Central memory CD4-positive, alpha-beta T cell (primary cell): ENCODE measurements around the gene LKAAEAR1.
A peak's percentile ranks its signal among the peaks of the same experiment; 100 is the strongest.
"Not testable (repeated sequence)": the region's sequence is repeated elsewhere in the genome, so short reads cannot be mapped to it uniquely, and the experiment has no call there.

Experiments used
- DNase-seq: peaks from one replicate; pipeline ENCODE4 v3.0.0; 2022

LKAAEAR1 gene

DNA sequence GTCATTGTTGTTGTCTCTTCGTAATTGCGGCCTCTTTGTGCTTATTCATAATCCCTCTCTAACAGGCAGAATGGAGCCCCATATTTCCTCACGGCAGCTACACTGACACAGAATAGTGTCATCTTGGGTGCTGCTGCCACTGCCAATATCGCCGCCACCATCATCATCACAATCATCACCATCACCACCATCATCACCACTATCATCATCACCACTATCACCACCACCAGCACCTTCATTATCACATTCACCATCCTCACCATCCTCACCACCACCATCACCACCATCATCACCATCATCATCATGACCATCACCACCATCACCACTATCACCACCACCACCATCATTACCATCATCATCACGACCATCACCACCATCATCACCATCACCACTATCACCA is 12.3 kb upstream of the LKAAEAR1 start:
- no peak for DNase-seq

DNA sequence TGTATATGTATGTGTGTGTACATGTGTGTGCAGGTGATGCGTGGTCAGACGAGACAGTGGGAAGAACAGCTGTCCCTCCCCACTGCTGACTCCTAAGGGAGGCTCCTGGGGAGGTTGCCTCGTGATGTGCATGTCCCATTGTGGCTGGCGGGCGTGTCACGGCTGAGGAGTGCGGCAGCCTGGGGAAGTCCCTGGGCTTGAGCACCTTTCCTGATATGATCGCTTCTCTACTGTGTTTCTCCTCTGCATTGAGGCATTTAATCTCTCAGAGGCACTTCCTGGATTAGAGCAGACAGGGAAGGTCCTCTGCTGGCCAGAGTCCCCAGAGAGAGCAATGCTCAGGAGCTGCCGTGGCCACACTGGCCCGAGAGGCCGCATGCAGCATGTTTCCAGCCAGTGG is 11.7 kb upstream of the LKAAEAR1 start:
- no peak for DNase-seq

DNA sequence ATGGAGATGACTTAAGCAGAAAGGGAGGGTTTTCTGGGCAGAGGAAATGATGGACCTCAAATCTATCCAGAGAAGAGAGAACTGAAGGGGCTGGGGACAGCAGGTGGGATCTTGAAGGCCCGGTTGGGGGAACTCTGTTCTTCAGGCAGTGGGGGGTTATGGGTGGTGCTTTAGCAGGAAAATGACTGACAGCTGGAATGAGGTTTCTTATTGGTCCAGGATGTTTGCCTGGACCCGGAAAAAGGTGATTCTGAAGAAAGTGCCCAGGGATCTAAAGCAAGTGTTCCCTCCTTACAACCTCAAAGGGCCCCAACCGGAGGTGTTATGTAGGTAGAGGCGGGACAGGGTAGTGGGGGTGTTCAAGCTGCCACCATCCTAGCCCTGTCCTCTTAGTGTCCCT is 11.3 kb upstream of the LKAAEAR1 start:
- no peak for DNase-seq

DNA sequence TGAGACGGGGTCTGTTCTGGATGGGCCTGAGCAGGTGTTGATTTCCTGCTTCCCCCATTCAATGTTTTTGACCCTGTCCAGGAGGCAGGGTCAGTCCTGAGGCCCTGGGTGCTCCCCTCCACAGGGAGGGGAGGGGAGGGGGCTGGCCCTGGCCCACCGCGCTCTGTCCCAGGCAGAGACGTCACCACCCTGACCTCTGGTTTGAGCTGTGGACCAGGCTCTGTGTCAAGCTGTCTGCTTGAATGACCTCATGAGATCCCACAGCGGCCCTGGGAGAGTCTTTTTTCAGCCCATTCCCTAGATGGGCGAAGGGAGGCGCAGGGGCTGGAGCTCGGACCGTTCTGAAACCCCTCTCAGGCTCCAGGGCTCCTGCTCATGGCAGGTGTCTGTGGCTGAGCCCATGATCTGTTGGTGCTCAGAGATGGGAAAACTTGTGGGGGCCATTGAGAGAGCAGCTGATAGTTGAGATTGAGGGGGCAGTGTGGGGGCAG is 8.9 kb upstream of the LKAAEAR1 start:
- no peak for DNase-seq

DNA sequence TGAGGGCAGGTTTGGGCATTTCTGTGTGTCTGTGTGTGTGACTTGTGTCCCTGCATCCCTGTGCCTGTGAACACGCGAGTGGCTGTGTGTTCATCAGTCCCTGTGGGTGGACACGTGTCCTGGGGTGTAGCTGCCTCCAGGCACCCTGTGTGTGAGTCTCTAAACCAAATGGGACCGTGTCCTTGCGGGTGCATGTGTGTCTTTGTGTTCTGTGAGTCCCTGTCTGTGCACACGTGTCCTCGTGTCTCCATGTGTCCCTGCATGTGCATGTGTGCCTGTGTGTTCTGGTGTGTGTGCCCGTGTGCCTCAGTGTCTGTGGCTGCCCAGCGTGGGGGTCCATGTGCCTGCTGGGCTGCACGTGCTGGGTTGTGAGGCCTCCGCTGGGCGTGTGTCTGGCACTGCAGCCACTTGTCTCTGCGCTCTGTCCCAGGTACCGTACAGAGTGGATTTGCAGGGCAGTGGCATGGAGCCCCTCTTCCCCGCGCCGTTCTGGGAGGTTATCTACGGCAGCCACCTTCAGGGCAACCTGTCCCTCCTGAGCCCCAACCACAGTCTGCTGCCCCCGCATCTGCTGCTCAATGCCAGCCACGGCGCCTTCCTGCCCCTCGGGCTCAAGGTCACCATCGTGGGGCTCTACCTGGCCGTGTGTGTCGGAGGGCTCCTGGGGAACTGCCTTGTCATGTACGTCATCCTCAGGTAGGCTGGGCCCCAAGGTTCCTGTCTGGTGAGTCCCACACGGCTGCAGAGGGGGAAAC is 8.2 kb upstream of the LKAAEAR1 start:
- no peak for DNase-seq

DNA sequence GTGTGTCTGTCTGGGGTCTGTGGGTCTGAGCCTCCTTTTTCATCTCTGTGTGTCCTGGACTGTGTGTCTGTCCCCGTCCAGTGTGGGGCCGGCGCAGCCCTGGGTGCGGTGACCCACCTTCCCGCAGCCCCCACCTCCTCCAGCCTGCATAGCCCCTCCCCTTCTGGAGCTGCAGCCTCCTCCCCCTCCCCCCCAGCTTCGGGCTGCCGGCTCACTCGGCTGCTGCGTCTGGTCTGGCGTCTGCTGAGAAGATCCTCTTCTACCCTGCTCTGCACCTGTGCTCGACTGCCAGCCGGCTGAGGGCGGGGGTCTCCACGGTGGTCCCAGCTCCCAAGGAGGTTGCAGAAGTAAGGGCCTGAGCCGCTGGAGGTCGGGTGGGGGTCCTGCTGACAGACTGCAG is 7.6 kb upstream of the LKAAEAR1 start:
- no peak for DNase-seq

DNA sequence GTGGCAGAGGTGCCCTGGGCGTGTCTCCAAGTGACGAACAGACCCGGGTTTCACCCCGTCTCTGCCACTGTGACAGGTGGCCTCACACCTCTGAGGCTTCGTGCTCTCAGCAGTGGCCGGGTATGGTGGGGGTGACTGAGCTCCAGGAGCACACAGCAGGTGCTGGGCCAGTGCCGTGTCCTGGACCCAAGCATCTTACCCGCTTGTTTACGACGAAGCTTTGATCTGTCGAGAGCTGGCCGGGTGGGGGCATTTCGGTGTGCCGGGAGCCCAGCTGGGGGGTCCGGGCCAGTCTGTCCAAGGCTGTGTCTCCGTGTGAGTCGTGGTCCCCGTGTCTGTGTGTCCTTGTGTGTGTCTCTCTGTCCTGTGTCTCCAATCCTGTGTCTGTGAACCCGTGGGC is 7.1 kb upstream of the LKAAEAR1 start:
- DNase-seq: no peak

DNA sequence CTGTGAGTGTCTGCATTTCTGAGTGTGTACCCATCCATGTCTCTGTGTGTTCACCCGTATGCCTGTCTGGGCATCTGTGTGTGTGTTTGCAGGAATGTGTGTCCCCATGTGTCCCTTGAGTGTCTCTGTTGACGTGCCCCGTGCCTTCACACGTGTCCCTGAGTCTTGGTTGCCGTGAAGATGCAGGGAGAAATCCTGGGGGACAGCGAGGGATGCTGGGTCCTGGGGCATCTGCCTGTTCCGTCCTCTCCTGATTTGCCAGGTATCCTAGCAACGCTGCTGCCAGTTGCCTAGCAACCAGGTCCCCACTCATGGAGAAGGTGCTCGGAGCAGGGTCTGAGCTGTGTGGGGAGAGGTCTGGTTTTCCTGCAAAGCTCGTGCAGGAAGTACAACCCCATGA is 6.0 kb upstream of the LKAAEAR1 start:
- no peak for DNase-seq

DNA sequence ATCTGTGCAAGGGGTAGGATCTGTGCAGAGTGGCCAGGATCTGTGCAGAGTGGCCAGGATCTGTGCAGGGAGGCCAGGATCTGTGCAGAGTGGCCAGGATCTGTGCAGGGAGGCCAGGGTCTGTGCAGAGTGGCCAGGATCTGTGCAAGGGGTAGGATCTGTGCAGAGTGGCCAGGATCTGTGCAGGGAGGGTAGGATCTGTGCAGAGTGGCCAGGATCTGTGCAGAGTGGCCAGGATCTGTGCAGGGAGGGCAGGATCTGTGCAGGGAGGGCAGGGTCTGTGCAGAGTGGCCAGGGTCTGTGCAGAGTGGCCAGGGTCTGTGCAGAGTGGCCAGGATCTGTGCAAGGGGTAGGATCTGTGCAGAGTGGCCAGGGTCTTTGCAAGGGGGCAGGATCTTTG is 4.4 kb upstream of the LKAAEAR1 start:
- not testable (repeated sequence) for DNase-seq

DNA sequence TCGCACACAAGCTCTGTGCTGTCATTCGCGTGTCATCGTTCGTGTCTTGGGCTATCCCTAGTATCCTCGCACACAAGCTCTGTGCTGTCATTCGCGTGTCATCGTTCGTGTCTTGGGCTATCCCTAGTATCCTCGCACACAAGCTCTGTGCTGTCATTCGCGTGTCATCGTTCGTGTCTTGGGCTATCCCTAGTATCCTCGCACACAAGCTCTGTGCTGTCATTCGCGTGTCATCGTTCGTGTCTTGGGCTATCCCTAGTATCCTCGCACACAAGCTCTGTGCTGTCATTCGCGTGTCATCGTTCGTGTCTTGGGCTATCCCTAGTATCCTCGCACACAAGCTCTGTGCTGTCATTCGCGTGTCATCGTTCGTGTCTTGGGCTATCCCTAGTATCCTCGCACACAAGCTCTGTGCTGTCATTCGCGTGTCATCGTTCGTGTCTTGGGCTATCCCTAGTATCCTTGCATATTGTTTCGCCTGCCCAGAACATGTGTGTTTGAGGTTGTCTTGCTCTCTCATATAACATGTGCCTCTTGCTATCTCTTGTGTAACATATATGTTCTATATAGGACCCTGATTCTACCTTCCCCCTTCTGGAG is 3.1 kb upstream of the LKAAEAR1 start:
- not testable (repeated sequence) for DNase-seq

DNA sequence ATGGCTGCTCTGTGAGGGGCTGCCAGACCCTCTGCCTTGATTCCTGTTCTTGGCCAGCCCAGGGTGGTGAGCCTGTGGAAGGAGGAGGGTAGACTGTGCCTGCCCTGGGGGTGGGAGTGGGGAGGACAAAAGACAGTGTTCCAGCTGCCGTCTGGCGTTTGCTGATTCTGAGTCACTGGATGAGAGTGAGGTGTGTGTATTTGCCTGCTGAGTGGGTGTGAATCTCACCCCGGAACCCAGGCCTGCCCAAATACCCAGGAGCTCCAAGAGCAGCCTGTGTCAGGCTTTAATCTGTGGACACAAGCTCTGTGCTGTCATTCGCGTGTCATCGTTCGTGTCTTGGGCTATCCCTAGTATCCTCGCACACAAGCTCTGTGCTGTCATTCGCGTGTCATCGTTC is 2.6 kb upstream of the LKAAEAR1 start:
- no peak for DNase-seq

DNA sequence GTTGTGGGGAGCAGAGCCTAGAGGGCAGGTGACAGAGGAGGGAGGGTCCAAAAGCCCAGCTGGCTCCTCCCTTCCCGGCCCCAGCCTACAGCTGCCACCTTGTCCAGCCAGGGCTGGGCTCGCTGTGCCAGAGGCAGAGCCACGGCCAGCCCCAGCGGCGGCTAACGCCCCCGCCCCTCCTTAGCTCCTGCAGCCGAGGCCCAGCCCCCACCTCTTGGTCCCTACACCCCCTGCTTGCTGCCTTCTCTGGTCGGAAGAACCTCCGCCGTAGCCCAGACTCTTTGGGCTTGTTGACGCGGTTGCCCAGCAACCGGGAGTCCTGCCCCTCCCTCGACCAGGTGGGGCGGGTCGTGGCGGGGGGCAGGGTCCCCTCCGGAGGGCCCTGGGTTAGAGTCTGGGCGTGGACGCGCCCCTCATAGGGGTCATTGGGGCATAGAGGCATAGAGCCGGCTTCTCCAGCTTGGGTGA is 521 bp upstream of the LKAAEAR1 start:
- DNase-seq: no peak

DNA sequence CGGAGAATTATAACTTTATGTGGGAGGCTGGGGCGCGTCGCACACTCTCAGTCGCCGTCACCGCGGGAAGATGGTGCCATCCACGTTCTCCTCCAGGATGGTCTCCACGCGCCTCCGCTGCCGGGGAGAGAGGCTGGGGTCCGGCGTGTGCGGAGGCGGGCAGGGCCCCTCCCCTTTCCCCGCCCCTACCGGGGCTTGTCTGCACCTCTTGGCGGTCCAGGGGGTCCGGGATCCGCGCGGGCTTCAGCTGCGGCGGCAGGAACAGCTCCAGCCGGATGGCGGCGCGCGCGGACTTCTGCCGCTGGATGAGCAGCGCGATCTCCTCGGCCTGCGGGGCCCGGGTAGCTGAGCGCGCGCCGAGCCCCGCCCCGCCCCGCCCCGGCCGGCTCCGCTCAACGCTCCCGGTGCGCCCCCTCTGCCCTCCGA is 807 bp downstream of the LKAAEAR1 start:
- DNase-seq: peak; percentile 52

DNA sequence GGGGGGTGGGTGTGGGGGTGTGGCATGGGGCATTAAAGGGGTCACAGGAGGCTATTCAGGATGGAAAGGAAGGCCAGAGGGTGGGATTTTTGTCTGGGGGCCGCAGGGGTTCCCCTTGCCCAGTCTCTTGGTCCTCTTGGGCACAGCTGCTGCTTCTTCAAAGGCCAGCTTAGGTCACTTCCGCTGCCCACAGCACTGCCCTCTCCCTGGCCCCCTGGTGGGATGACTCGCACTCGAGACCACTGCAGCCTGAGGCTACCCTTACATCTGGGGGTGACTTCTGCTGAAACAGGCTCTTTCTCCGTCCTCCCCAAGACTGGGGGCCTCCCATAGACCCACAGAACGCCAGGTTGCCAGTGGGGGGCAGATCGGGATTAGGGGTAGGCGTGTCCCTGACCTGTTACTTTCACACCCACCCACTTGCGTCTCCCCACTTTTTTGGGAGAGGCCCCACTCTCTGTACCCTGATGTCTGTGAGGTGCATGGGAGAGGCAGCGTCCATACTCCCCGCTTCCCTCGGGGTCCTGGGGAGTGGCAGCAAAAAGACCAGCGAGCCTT is 1.3 kb downstream of the LKAAEAR1 start:
- no peak for DNase-seq

DNA sequence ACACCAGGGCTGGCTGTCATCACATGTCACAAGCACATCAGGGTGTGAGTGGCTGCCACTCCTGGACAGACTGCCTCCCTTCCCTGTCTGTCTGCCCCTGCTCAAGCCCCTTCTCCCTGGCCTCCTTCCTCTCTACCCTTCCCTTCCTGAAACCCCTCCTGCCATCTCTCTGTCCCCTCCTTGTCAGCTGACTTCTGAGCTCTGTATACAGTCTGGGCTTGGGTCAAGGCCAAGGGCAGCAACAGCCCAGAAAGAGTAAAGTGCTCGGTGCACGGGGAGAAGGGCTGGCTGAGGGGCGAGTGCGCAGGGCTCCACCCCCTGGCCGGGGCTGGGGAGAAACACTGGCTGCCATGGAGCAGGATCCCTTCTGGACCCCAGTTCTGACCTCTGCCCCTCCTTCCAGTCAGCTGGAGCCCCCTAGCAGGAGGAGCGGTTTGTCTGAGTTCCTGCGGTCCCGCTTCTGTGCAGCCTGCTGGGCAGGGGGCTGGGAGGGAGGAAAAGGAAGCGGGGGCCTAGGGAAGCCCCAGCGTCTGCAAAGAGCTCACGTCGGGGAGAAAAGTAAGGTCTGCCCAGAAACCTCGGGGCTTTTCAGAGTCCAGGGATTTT is 2.0 kb downstream of the LKAAEAR1 start:
- DNase-seq: no peak

DNA sequence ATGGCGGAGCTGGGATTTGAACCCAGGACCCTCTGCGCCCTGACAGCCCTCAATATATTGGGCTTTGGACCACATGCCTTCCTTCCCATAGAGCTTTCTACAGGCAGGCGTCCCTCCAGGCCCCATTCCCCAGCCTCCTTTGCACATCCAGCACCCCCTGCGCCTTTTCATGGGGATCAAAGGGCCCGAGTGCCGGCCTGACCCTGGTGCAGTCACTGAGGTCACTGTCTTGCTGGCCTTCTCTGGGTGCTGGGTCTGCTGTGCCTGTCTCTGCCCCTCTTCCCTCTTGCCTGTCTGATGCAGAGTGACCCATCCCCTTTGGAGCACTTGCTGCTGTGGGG is 2.6 kb downstream of the LKAAEAR1 start:
- DNase-seq: no peak

DNA sequence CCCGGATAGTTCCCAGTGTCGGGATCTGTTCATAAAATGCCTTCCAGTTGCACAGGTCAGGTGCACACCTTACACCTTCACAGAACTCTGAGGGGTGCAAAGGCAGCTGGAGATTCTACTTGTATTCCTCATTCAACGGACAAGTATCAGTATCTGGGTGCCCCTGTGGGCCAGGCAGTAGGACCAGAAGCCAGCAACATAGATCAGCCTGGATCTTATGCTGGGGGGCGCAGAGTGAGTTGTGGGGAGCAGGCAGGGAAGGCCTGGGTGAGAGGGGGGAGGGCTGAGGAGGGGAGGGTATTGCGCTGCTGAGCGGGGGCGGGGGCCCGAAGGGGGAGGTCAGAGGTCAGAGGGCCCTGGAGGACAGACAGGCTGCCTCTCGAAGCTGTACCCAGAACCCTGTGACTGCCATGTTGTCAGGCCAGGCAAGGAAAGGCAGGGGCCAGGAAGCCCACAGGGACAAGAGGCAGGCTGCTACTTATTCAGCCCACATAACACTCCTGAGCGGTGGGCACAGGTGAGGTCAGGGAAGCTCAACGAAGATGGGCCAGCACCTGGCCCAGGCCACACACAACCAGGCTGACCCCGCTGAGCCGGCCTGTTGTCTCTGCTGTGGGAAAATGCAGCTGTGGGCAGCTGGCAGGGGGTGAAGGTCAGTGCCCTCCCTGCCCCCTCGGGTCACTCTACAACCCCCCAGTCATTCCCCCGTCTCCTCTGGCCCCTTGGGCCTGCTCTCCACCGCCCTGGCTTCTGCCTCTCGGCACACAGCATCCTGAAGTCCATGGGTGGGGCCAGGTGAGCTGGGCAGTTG is 3.2 kb downstream of the LKAAEAR1 start:
- DNase-seq: no peak

DNA sequence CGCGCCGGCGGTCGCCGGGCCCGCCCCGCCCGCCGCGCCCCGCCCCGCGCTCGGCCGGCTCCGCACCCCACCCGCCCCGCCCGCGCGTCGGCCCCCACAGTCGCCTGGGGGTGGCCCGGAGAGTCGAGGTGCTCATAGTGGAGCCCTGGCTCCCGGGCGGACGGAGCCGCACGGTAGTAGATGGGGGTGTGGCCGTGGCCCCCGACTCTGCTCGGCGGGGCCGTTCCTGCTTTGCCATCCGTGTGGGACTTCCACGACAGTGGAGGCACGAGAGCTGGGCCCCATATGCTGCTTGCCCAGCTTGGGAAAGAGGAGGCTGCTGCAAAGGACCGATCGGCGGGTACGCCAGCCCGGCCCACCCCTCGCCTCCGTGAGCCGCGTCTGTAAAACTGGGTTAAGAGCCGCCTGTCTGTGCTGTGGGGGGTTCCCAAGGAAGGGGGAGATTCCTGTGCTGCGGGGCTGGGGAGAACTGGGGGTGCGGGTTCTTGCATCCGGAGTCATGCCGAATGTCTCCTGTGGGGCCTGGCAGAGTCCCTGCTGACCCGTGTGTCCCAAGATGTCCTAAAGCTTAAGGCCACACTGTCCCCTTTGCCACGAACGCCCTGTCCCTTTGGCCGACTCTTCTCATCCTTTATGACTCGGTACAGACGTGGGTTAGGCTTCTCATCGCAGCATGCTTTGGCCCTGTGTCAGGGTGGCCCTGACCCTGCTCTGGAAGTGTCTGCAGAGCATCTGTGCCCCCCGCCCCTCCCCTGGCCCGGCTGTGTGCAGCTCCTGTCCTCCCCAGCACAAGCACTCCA is 4.0 kb downstream of the LKAAEAR1 start, which contains the start of gene OPRL1:
Gene OPRL1 (plus strand): TSS at position 70 of the 800 bp plus-strand sequence. CDS start 12,639 bp downstream, outside the sequence.
- DNase-seq: peak; percentile 64

DNA sequence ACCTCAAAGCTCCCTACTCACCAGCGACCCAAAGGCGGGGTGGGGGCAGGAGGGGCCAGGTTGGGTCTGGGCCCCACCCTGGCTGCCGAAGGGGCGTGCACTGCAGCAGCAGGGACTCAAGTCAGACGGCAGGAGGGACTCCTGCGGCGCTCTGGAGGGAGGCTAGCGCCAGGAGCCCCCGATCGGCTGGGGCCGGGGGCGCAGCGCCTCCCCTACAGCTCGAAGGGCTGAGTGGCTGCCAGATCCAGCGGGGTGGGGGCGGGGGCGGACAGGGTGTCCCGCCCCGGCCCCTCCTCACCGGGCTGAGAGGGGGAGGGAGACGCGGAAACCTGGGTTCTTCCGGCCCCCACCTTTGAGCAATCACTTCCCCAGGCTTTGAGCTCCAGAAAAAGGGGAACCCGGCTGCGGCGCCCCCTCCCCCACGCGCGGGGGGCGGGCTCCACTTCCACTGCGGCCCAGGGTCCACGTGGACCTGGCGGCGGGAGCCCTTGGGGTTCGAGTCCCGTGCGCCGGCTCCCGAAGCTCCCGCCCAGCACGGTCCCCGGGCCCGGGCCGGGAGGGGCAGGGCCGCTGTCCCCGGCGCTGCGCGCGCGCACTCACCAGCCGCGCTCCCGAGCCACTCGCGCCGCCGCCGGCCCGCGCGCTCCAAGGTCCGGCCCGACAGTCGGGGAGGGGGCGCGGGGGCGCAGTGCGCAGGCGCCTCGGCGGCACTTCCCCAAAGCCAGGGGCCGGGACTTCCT is 4.8 kb downstream of the LKAAEAR1 start, which contains the start of gene RGS19:
Gene RGS19 (minus strand): TSS at position 246 of the 740 bp plus-strand sequence. CDS start 2,632 bp downstream, outside the sequence.
- DNase-seq: peak; percentile 68

DNA sequence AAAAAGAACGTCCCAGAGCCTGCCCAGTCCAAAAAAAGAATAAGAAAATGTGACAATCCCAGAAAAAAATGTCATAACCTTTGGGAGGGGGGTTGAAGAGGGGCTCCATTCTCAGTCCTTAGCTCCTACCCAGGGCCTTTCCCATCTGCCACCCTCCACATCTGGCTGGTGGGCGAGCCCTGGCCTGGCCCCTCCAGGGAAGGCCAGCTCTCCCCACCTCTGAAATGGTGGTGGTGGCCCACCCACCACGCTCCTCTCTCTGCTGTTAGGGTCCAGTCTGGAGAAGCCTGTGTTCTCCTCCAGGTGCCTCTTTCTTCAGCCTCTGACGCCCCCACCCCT is 5.3 kb downstream of the LKAAEAR1 start:
- no peak for DNase-seq
